Ishikawa (cell line): ENCODE data around the gene KCNK2.

Source experiments
- CEBPB ChIP-seq: IDR thresholded peaks from 2 replicates; pipeline ENCODE4 v1.6.1; 2012
- CREB1 ChIP-seq: IDR thresholded peaks from 2 replicates; pipeline ENCODE4 v1.6.1; 2012; ENCODE audit warnings: low read depth
- EGR1 ChIP-seq: IDR thresholded peaks from 2 replicates; pipeline ENCODE4 v1.6.1; 2012
- EP300 ChIP-seq: IDR thresholded peaks from 2 replicates; pipeline ENCODE4 v1.6.1; 2012; ENCODE audit warnings: borderline replicate concordance
- FOXM1 ChIP-seq: IDR thresholded peaks from 2 replicates; pipeline ENCODE4 v1.6.1; 2012; ENCODE audit warnings: low read depth, borderline replicate concordance
- MAX ChIP-seq: IDR thresholded peaks from 2 replicates; pipeline ENCODE4 v1.6.1; 2012
- NFIC ChIP-seq: IDR thresholded peaks from 2 replicates; pipeline ENCODE4 v1.6.1; 2012
- RAD21 ChIP-seq: IDR thresholded peaks from 2 replicates; pipeline ENCODE4 v1.6.1; 2012; ENCODE audit warnings: low read depth
- TAF1 ChIP-seq: IDR thresholded peaks from 2 replicates; pipeline ENCODE4 v1.6.1; 2012; ENCODE audit warnings: low read depth, mild to moderate bottlenecking
- TCF12 ChIP-seq: IDR thresholded peaks from 2 replicates; pipeline ENCODE4 v1.6.1; 2012; ENCODE audit warnings: low read depth
- TEAD4 ChIP-seq: IDR thresholded peaks from 2 replicates; pipeline ENCODE4 v1.6.1; 2012
- YY1 ChIP-seq: IDR thresholded peaks from 2 replicates; pipeline ENCODE4 v1.6.1; 2012; ENCODE audit warnings: low read depth
- ZBTB7A ChIP-seq: IDR thresholded peaks from 2 replicates; pipeline ENCODE4 v1.6.1; 2012; ENCODE audit warnings: low read depth
- TF ChIP-seq, protein P1 (sequence below): IDR thresholded peaks from 2 replicates; pipeline ENCODE4 v1.6.1; 2012
- TF ChIP-seq, protein P2 (sequence below): IDR thresholded peaks from 2 replicates; pipeline ENCODE4 v1.6.1; 2012; ENCODE audit warnings: low read depth, mild to moderate bottlenecking

The KCNK2 gene

DNA sequence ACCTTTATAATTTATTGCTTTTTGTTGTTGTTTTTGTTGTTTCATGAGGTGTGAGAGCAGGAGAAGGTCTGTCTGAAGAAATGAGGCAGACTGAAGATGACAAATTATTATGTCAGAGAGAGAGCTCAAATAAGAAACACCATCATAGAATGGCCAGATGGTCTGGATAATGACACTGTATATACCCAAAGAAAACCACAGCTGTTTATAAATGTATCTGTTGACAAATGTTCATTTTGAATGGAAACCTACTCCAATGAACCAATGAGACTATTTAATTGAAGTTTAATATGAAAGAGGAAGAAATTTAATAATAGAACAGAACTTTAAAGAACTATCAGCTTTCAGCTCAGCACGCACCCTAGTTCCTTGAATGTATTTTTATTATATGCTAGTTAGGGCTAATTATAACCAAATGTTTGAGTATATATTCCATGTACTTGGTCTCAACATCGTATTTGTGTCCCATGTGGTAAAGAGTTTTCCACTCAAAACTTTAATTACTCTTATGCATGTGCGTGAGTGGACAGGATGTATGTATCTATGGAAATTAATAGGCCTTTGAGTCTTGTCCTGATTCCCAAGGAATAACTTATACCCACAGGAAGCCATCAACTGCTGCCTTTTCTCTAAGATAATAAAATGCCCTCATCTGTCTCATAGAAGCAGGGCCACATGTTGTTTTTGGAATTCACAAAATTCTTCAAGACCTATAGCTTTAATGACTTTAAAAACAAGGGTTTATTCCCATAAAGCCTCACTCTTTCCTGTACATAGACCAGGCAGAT, 202.7 kb downstream of the KCNK2 start:
- TF ChIP-seq TAF1: no peak
- no peak for TF ChIP-seq CEBPB
- TF ChIP-seq, protein P1, sequence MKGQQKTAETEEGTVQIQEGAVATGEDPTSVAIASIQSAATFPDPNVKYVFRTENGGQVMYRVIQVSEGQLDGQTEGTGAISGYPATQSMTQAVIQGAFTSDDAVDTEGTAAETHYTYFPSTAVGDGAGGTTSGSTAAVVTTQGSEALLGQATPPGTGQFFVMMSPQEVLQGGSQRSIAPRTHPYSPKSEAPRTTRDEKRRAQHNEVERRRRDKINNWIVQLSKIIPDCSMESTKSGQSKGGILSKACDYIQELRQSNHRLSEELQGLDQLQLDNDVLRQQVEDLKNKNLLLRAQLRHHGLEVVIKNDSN: no peak
- TF ChIP-seq EGR1: no peak
- no peak for TF ChIP-seq YY1
- no peak for TF ChIP-seq EP300
- TF ChIP-seq TEAD4: no peak
- TF ChIP-seq NFIC: no peak
- TF ChIP-seq CREB1: no peak
- TF ChIP-seq FOXM1: no peak
- no peak for TF ChIP-seq MAX
- no peak for TF ChIP-seq RAD21
- TF ChIP-seq TCF12: no peak
- TF ChIP-seq ZBTB7A: no peak
- TF ChIP-seq, protein P2, sequence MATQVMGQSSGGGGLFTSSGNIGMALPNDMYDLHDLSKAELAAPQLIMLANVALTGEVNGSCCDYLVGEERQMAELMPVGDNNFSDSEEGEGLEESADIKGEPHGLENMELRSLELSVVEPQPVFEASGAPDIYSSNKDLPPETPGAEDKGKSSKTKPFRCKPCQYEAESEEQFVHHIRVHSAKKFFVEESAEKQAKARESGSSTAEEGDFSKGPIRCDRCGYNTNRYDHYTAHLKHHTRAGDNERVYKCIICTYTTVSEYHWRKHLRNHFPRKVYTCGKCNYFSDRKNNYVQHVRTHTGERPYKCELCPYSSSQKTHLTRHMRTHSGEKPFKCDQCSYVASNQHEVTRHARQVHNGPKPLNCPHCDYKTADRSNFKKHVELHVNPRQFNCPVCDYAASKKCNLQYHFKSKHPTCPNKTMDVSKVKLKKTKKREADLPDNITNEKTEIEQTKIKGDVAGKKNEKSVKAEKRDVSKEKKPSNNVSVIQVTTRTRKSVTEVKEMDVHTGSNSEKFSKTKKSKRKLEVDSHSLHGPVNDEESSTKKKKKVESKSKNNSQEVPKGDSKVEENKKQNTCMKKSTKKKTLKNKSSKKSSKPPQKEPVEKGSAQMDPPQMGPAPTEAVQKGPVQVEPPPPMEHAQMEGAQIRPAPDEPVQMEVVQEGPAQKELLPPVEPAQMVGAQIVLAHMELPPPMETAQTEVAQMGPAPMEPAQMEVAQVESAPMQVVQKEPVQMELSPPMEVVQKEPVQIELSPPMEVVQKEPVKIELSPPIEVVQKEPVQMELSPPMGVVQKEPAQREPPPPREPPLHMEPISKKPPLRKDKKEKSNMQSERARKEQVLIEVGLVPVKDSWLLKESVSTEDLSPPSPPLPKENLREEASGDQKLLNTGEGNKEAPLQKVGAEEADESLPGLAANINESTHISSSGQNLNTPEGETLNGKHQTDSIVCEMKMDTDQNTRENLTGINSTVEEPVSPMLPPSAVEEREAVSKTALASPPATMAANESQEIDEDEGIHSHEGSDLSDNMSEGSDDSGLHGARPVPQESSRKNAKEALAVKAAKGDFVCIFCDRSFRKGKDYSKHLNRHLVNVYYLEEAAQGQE: no peak
